22Rv1 (cell line): ENCODE data around the gene COPS8.

Experiments
- CTCF ChIP-seq: fragments of 450-650 bp; IDR thresholded peaks from 2 replicates; pipeline ENCODE4 v1.5.1; 2017; ENCODE audit warnings: mild to moderate bottlenecking
- ZFX ChIP-seq: fragments of 450-650 bp; IDR thresholded peaks from 2 replicates; pipeline ENCODE4 v1.6.1; 2017; ENCODE audit warnings: antibody characterized with exemption, borderline replicate concordance

GRCh38 chr2:237130562-237131421 lies 45.1 kb downstream of the COPS8 start:
- TF ChIP-seq CTCF (no peak), ZFX (no peak)
